Lower leg skin (tissue), 4 donors: Measurements from ENCODE around the gene SLC25A17. TPM values are rescaled to one million over a fixed set of nuclear protein-coding genes. Genes with fewer than 3 reads are reported as not detected.

Experiments used
- DNase-seq, 2 donors: peaks; one replicate each; pipeline ENCODE4 v3.0.0-alpha.2; 2019; ENCODE audit warnings: low spot score in 2 of 2
- H3K4me3 ChIP-seq: fragments of 200-600 bp; sonication (generic); 2 replicates; pipeline ENCODE4 v1.5.1; 2017; ENCODE audit warnings: mild to moderate bottlenecking, low read depth; ENCODE audit not compliant: poor library complexity, severe bottlenecking
- CTCF ChIP-seq, 3 donors: fragments of 450-650 bp; IDR thresholded peaks; one replicate each; pipeline ENCODE4 v1.5.1; 2016; ENCODE audit warnings: antibody characterized with exemption in 3 of 3, mild to moderate bottlenecking in 3 of 3, moderate library complexity in 2 of 3
- POLR2A ChIP-seq, 2 donors: fragments of 450-650 bp; IDR thresholded peaks; one replicate each; pipeline ENCODE4 v1.6.1; 2016 to 2017; ENCODE audit warnings: antibody characterized with exemption in 2 of 2, mild to moderate bottlenecking in 1 of 2, moderate library complexity in 1 of 2
- WGBS, 2 donors: methylation state at CpG; one replicate each; pipeline ENCODE4 v1.1.5; 2018; 5-methylcytosine and 5-hydroxymethylcytosine counted together
- intact Hi-C: fragments of 100-400 bp; cut with DNase I; formaldehyde crosslinking; loops from one replicate; pipeline ENCODE4 v1.15.0; 2023; ENCODE audit warnings: low total_unique reads
- total RNA-seq, 4 donors: library from RNA; depleted of rRNA; stranded (reverse); fragments of >200 nt; gene quantifications; one replicate each; pipeline ENCODE4 v1.1.0, GENCODE V29; 2016

The SLC25A17 gene
- total RNA-seq, 4 donors from 2014 or later = 15.4 to 23.0 (median 19.5) TPM

- intact Hi-C loops = no loop called here
These were observed 524 bp upstream of the SLC25A17 start for GRCh38 chr22:40819599-40820140.

GRCh38 chr22:40818192-40818746, 877 bp downstream of the SLC25A17 start:
- intact Hi-C loops = no loop called here
- WGBS, 2 donors = 8 to 16% methylated on average over 14 of the region's 14 CpGs
- peak overlapping the region; percentile 93 for H3K4me3 ChIP-seq
- TF ChIP-seq CTCF (IDR thresholded peaks at IDR 0.05) (no peak), POLR2A (IDR thresholded peaks at IDR 0.05) (no peak)
- no peak for DNase-seq

More at GRCh38 chr22:40819599-40820140, 524 bp upstream of the SLC25A17 start:
- TF ChIP-seq POLR2A (IDR thresholded peaks at IDR 0.05) (no peak), CTCF (IDR thresholded peaks at IDR 0.05) (no peak)
- 0 to 5% methylated on average over 4 of the region's 4 CpGs for WGBS, 2 donors
- peak overlapping the region; percentile 25 for H3K4me3 ChIP-seq
- no peak for DNase-seq

GRCh38 chr22:40817737-40818136, 1.4 kb downstream of the SLC25A17 start:
- intact Hi-C loops = no loop called here
- TF ChIP-seq CTCF (IDR thresholded peaks at IDR 0.05) = no peak
- no peak for TF ChIP-seq POLR2A (IDR thresholded peaks at IDR 0.05)
- no peak for DNase-seq
- 90 to 91% methylated on average over 4 of the region's 4 CpGs for WGBS, 2 donors
- H3K4me3 ChIP-seq = no peak overlapping the region

- DNase-seq = no peak
- TF ChIP-seq CTCF (IDR thresholded peaks at IDR 0.05) = no peak
- no peak for TF ChIP-seq POLR2A (IDR thresholded peaks at IDR 0.05)
- no peak overlapping the region for H3K4me3 ChIP-seq
- intact Hi-C loops = no loop called here
These were observed 5.2 kb downstream of the SLC25A17 start for GRCh38 chr22:40813912-40814315.

GRCh38 chr22:40808018-40808841, 10.9 kb downstream of the SLC25A17 start:
- 45 to 51% methylated on average over 6 of the region's 6 CpGs for WGBS, 2 donors
- no peak overlapping the region for H3K4me3 ChIP-seq
- TF ChIP-seq CTCF (IDR thresholded peaks at IDR 0.05) (no peak), POLR2A (IDR thresholded peaks at IDR 0.05) (no peak)
- intact Hi-C loops = no loop called here
- DNase-seq = no peak
